Mesothelial cell of epicardium (in vitro differentiated cells): ENCODE data around the gene GPC6. TPM values are rescaled to one million over a fixed set of nuclear protein-coding genes. Genes with fewer than 3 reads are reported as not detected.
"Not testable (repeated sequence)": the region's sequence is repeated elsewhere in the genome, so short reads cannot be mapped to it uniquely, and the experiment has no call there.

Source experiments
- DNase-seq, 2 experiments: peaks; one replicate each; pipeline ENCODE4 v3.0.0; 2021; ENCODE audit warnings: low spot score in 2 of 2; ENCODE audit not compliant: unreplicated experiment in 2 of 2
- H3K27ac Mint-ChIP-seq: 2 replicates; pipeline ENCODE4 v1.8.0; 2021; ENCODE audit warnings: mixed read lengths
- H3K27me3 Mint-ChIP-seq: 2 replicates; pipeline ENCODE4 v1.8.0; 2021; ENCODE audit warnings: low read depth, mixed read lengths
- H3K36me3 Mint-ChIP-seq: 2 replicates; pipeline ENCODE4 v1.8.0; 2021; ENCODE audit warnings: mixed read lengths
- H3K4me1 Mint-ChIP-seq: 2 replicates; pipeline ENCODE4 v1.8.0; 2021; ENCODE audit warnings: mixed read lengths
- H3K4me3 Mint-ChIP-seq: 2 replicates; pipeline ENCODE4 v1.8.0; 2021; ENCODE audit warnings: mild to moderate bottlenecking, moderate library complexity, mixed read lengths
- H3K9me3 Mint-ChIP-seq: 2 replicates; pipeline ENCODE4 v1.8.0; 2021; ENCODE audit warnings: mixed read lengths
- total RNA-seq: library from RNA; stranded (reverse); gene quantifications from 3 replicates; pipeline ENCODE4 v1.2.1, GENCODE V29; 2021
- TF ChIP-seq, protein P1 (sequence below): fragments of 200-600 bp; sonication (generic); IDR thresholded peaks from one replicate; pipeline ENCODE4 v1.5.0; 2021; ENCODE audit warnings: antibody characterized with exemption; ENCODE audit not compliant: unreplicated experiment

Gene GPC6
- total RNA-seq, 1 donor from 2014 or later = 112 TPM

DNA sequence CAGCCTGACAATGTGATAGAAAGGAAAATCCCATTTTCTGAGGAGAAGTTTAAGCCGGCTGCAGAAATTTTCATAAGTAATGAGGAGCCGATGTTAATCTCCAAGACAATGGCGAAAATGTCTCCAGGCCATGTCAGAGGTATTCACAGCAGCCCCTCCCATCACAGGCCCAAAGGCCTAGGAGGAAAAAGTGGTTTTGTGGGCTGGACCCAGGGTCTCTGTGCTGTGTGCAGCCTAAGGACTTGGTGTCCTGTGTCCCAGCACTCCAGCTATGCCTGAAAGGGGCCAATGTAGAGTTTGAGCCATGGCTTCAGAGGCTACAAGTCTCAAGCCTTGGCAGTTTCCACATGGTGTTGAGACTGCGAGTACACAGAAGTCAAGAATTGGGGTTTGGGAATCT lies 32.9 kb upstream of the GPC6 start:
- TF ChIP-seq, protein P1, sequence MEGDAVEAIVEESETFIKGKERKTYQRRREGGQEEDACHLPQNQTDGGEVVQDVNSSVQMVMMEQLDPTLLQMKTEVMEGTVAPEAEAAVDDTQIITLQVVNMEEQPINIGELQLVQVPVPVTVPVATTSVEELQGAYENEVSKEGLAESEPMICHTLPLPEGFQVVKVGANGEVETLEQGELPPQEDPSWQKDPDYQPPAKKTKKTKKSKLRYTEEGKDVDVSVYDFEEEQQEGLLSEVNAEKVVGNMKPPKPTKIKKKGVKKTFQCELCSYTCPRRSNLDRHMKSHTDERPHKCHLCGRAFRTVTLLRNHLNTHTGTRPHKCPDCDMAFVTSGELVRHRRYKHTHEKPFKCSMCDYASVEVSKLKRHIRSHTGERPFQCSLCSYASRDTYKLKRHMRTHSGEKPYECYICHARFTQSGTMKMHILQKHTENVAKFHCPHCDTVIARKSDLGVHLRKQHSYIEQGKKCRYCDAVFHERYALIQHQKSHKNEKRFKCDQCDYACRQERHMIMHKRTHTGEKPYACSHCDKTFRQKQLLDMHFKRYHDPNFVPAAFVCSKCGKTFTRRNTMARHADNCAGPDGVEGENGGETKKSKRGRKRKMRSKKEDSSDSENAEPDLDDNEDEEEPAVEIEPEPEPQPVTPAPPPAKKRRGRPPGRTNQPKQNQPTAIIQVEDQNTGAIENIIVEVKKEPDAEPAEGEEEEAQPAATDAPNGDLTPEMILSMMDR = no peak
- H3K36me3 Mint-ChIP-seq = peaks cover 13% of the 10 kb centered on the region
- H3K4me3 Mint-ChIP-seq = no peak overlapping the region
- no peaks in the 10 kb centered on the region for H3K27me3 Mint-ChIP-seq
- H3K9me3 Mint-ChIP-seq = peaks cover 43% of the 10 kb centered on the region
- no peak overlapping the region for H3K27ac Mint-ChIP-seq
- H3K4me1 Mint-ChIP-seq = no peaks in the 10 kb centered on the region
- DNase-seq = no peak

DNA sequence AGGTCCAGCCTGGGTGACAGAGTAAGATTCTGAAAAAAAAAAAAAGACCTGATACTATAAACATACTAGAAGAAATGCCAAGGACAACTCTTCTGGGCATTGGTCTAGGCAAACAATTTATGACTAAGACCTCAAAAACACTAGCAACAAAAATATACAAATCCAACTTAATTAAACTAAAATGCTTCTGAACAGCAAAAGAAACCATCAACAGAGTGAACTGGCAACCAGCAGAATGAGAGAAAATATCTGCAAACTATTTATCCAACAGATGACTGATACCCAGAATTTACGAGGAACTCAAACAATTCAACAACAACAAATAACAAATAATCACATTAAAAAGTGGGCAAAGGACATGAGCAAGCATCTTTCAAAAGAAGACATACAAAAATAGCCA lies 26.8 kb upstream of the GPC6 start:
- H3K27me3 Mint-ChIP-seq = no peaks in the 10 kb centered on the region
- no peak for DNase-seq

DNA sequence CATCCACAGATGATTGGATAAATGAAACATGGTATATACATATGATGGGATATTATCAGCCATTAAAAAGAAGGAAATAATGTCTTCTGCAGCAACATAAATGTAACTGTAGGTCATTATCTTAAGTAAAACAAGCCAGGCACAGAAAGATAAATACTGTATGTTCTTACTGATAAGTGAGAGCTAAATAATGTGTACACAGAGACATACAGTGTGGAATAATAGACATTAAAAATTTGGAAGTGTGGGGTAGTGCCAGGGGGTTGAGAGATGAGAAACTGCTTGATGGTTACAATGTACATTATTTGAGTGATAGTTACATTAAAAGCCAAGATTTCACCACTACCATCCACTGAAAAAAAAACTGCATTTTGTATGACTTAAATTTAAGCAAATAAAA lies 26.0 kb upstream of the GPC6 start:
- TF ChIP-seq, protein P1 = no peak
- DNase-seq = no peak
- H3K9me3 Mint-ChIP-seq = peaks cover 27% of the 10 kb centered on the region
- no peak overlapping the region for H3K27ac Mint-ChIP-seq
- H3K4me3 Mint-ChIP-seq = no peak overlapping the region
- no peaks in the 10 kb centered on the region for H3K4me1 Mint-ChIP-seq
- no peaks in the 10 kb centered on the region for H3K27me3 Mint-ChIP-seq
- peaks cover 3% of the 10 kb centered on the region for H3K36me3 Mint-ChIP-seq

More for the DNA sequence above, 26.8 kb upstream of the GPC6 start:
- Mint-ChIP-seq H3K4me3 (no peak overlapping the region), H3K27ac (no peak overlapping the region), H3K4me1 (no peaks in the 10 kb centered on the region), H3K9me3 (peaks cover 34% of the 10 kb centered on the region), H3K36me3 (peaks cover 9% of the 10 kb centered on the region)
- TF ChIP-seq, protein P1 = no peak

DNA sequence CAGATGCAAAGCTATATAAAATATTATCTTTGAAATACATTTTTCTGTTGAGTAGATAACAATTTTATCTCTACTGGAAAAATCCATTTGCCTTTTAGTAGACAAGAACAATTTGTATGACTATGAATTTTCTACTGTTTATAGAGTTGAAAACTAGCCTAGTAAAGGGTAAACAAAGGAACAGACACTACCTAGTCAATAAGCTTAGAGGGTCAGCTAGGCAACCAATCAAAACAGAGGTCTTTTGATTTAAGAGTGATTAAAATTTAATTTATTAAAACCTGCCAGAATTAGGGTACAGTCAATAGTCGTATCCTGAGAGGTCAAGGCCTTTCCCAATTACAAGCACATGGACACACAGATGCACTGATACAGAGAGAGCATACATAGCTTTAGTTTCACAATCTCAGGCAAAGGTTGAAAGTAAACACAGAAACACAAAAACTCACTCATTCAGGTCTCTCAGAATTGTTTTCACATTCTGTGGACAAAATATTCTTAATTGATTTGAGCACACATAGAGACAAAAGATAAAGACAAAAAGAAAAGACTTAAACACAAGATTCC lies 24.5 kb upstream of the GPC6 start:
- Mint-ChIP-seq H3K27me3 (no peaks in the 10 kb centered on the region), H3K4me3 (no peak overlapping the region), H3K36me3 (peaks cover 2% of the 10 kb centered on the region), H3K9me3 (peaks cover 26% of the 10 kb centered on the region), H3K27ac (no peak overlapping the region), H3K4me1 (peaks cover 2% of the 10 kb centered on the region)
- TF ChIP-seq, protein P1 = no peak
- DNase-seq = no peak

DNA sequence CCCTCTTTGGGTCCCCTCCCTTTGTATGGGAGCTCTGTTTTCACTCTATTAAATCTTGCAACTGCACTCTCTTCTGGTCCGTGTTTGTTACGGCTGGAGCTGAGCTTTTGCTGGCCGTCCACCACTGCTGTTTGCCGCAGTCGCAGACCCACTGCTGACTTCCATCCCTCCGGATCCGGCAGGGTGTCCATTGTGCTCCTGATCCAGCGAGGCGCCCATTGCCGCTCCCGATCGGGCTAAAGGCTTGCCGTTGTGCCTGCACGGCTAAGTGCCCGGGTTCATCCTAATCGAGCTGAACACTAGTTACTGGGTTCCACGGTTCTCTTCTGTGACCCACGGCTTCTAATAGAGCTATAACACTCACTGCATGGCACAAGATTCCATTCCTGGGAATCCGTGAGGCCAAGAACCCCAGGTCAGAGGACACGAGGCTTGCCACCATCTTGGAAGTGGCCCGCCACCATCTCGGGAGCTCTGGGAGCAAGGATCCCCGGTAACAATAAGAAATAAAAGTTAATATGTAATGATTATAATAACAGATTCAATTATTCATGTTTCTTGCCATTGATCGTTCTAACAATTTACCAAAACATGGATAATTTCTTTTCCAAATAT lies 19.7 kb upstream of the GPC6 start:
- DNase-seq, H3K4me1 Mint-ChIP-seq, H3K4me3 Mint-ChIP-seq, H3K27me3 Mint-ChIP-seq, H3K27ac Mint-ChIP-seq, H3K36me3 Mint-ChIP-seq: not testable (repeated sequence)
- peaks cover 13% of the 10 kb centered on the region for H3K9me3 Mint-ChIP-seq

DNA sequence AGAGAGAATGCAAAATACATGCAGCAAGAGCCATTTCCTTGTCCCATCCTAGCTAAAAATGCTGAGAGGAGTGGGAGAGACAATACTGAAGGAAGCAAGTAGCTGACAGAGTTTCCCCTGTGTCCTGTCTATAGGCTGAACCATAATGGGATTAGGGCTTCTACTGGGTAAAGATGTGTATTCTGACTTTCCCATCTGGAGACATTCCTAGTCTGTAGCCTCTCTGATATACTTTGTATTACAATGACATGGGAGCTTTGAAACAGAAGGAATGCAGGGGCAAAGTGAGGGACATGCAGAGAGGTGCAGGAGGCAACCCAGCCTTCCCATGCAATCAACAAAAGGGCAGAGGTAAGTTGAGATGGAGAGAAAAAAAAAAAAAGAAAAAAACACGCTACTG lies 10.5 kb upstream of the GPC6 start:
- H3K4me3 Mint-ChIP-seq = no peak overlapping the region
- peaks cover 30% of the 10 kb centered on the region for H3K4me1 Mint-ChIP-seq
- TF ChIP-seq, protein P1 = no peak
- DNase-seq = no peak
- H3K27ac Mint-ChIP-seq = no peak overlapping the region
- H3K9me3 Mint-ChIP-seq = peaks cover 12% of the 10 kb centered on the region
- H3K27me3 Mint-ChIP-seq = no peaks in the 10 kb centered on the region
- H3K36me3 Mint-ChIP-seq = no peaks in the 10 kb centered on the region
